HL-60/S4 treated with phorbol 12-myristate 13-acetate at 8.2 ng/mL for 4 days and 3 days (cell line): Measurements from ENCODE around the gene VWDE.
"Not testable (repeated sequence)": the region's sequence is repeated elsewhere in the genome, so short reads cannot be mapped to it uniquely, and the experiment has no call there.

Experiments used
- in situ Hi-C: fragments of 300-500 bp; cut with MboI; formaldehyde crosslinking; loops from 2 replicates; pipeline ENCODE4 v1.15.0; 2022; ENCODE audit warnings: low sequenced_read_pairs

Gene VWDE

GRCh38 chr7:12403287-12404181, at the start of gene VWDE:
VWDE (minus strand) TSS chr7:12403865; CDS start chr7:12403716, 149 bp downstream.
- in situ Hi-C loops: no loop called here

- in situ Hi-C loops: not testable (repeated sequence)
Observed at GRCh38 chr7:12453136-12453535, 49.5 kb upstream of the VWDE start.

GRCh38 chr7:12450615-12451014, 47.0 kb upstream of the VWDE start:
- in situ Hi-C loops: no loop called here

- in situ Hi-C loops: no loop called here
Observed at GRCh38 chr7:12444785-12445184, 41.1 kb upstream of the VWDE start.

- in situ Hi-C loops: no loop called here
Observed at GRCh38 chr7:12440229-12440628, 36.6 kb upstream of the VWDE start.

GRCh38 chr7:12436896-12437535, 33.4 kb upstream of the VWDE start:
- in situ Hi-C loops: no loop called here

- in situ Hi-C loops: no loop called here
Observed at GRCh38 chr7:12436126-12436525, 32.5 kb upstream of the VWDE start.

- in situ Hi-C loops: no loop called here
Observed at GRCh38 chr7:12434012-12434642, 30.5 kb upstream of the VWDE start.

- in situ Hi-C loops: no loop called here
Observed at GRCh38 chr7:12431886-12432556, 28.4 kb upstream of the VWDE start.

GRCh38 chr7:12425311-12425710, 21.6 kb upstream of the VWDE start:
- in situ Hi-C loops: no loop called here

GRCh38 chr7:12423997-12424745, 20.5 kb upstream of the VWDE start:
- in situ Hi-C loops: no loop called here

- in situ Hi-C loops: no loop called here
Observed at GRCh38 chr7:12423355-12423996, 19.8 kb upstream of the VWDE start.

GRCh38 chr7:12422554-12423320, 19.1 kb upstream of the VWDE start:
- in situ Hi-C loops: no loop called here

GRCh38 chr7:12418452-12418851, 14.8 kb upstream of the VWDE start:
- in situ Hi-C loops: no loop called here

- in situ Hi-C loops: no loop called here
Observed at GRCh38 chr7:12415072-12415471, 11.4 kb upstream of the VWDE start.

GRCh38 chr7:12412407-12412806, 8.7 kb upstream of the VWDE start:
- in situ Hi-C loops: no loop called here

GRCh38 chr7:12410523-12410922, 6.9 kb upstream of the VWDE start:
- in situ Hi-C loops: no loop called here

- in situ Hi-C loops: no loop called here
Observed at GRCh38 chr7:12409097-12409711, 5.5 kb upstream of the VWDE start.

GRCh38 chr7:12407652-12408051, 4.0 kb upstream of the VWDE start:
- in situ Hi-C loops: not testable (repeated sequence)
